Heart left ventricle (tissue), 16 donors: ENCODE data around the gene SLC22A4. TPM values are rescaled to one million over a fixed set of nuclear protein-coding genes. Genes with fewer than 3 reads are reported as not detected.

Experiments
- ATAC-seq, 4 donors: fragments of 200-7000 bp; cut with Tn5 transposase; one replicate each; pipeline ENCODE4 v1.9.1; 2020 to 2022; ENCODE audit warnings: moderate library complexity in 4 of 4, mild to moderate bottlenecking in 3 of 4, moderate number of reproducible peaks in 1 of 4
- DNase-seq, 5 donors: peaks; one replicate each; pipeline ENCODE4 v3.0.0-alpha.2; 2020
- H3K27ac ChIP-seq, 12 donors: fragments of 200-600 bp; sonication (generic) in 4 of 12; one replicate each; pipeline versions ENCODE4 v1.5.0 to v1.8.0; 2016 to 2022; ENCODE audit warnings: mild to moderate bottlenecking in 2 of 12
- H3K27me3 ChIP-seq, 9 donors: fragments of 200-600 bp; sonication (generic) in 2 of 9; one replicate each; pipeline versions ENCODE4 v1.5.1 to v1.8.0; 2016 to 2022; ENCODE audit warnings: mild to moderate bottlenecking in 3 of 9
- H3K36me3 ChIP-seq, 9 donors: fragments of 200-600 bp; sonication (generic) in 2 of 9; one replicate each; pipeline versions ENCODE4 v1.5.0 to v1.8.0; 2018 to 2022; ENCODE audit warnings: mild to moderate bottlenecking in 2 of 9
- H3K4me1 ChIP-seq, 12 donors: fragments of 200-600 bp; sonication (generic) in 4 of 12; one replicate each; pipeline versions ENCODE4 v1.5.0 to v1.8.0; 2016 to 2022; ENCODE audit warnings: mild to moderate bottlenecking in 3 of 12
- H3K4me3 ChIP-seq, 12 donors: fragments of 200-600 bp; sonication (generic) in 4 of 12; one replicate each; pipeline versions ENCODE4 v1.5.0 to v1.8.0; 2017 to 2022; ENCODE audit warnings: mild to moderate bottlenecking in 9 of 12, moderate library complexity in 4 of 12
- H3K9me3 ChIP-seq, 12 donors: fragments of 200-600 bp; sonication (generic) in 4 of 12; one replicate each; pipeline versions ENCODE4 v1.5.0 to v1.8.0; 2016 to 2022; ENCODE audit warnings: mild to moderate bottlenecking in 1 of 12
- CTCF ChIP-seq, 12 donors: fragments of 200-600 bp; sonication (generic) in 4 of 12; IDR thresholded peaks; one replicate each; pipeline versions ENCODE4 v1.5.0 to v1.8.0; 2018 to 2022; ENCODE audit warnings: antibody characterized with exemption in 12 of 12, mild to moderate bottlenecking in 5 of 12
- POLR2A ChIP-seq, 2 donors: fragments of 450-650 bp; IDR thresholded peaks; one replicate each; pipeline ENCODE4 v1.6.1; 2017; ENCODE audit warnings: antibody characterized with exemption in 2 of 2, mild to moderate bottlenecking in 2 of 2, moderate library complexity in 2 of 2
- WGBS, 4 donors: extraction: QIAGEN DNeasy Blood & Tissue Kit in 2 of 4; methylation state at CpG; one replicate each; pipeline versions ENCODE4 v1.1.5 to v1.1.7; 2013 to 2018; 5-methylcytosine and 5-hydroxymethylcytosine counted together
- intact Hi-C, 10 donors: fragments of 100-400 bp; cut with DNase I; formaldehyde crosslinking; loops; one replicate each; pipeline versions ENCODE4 v1.11.1 to v1.14.2; 2022
- polyA plus RNA-seq, 2 donors: library from polyadenylated mRNA; stranded (reverse); fragments of 200-250 nt; gene quantifications; one replicate each; pipeline ENCODE4 v1.2.3, GENCODE V29; 2013
- total RNA-seq, 9 donors: library from RNA; depleted of rRNA in 2 of 9; stranded (reverse); fragments of >200 nt in 2 of 9; fragmentation: NEBNext Ultra II Directional in 3 of 9; extraction: Animal tissue kit (Norgen Biotek cat#: 25700) in 3 of 9; gene quantifications; one replicate each; pipeline versions ENCODE4 v1.1.0 to v1.2.4, GENCODE V29; 2016 to 2023
- donor health status: ischemic (EF 13 %, LVEDD 7.1; RV severe dilation, severe dysfunction).
- donor health status: healthy with polysubstance abuse.
- donor health status: DM: no; HTN: yes; CAD: no.
- donor health status: DM: no; HTN: no; CAD: no.
- donor health status: ischemic (EF 25% LVEDD 6.9; RV normal size, moderate dysfunction).
- donor health status: ischemic (EF 25% LVEDD 5.7; RV mildly dilated, moderate dysfunction).
- donor health status: healthy.
- donor health status: DM: yes; HTN: yes; CAD: no.
- donor health status: ischemic (EF 35%, LVEDD 5.7; RV mildly dilated, moderate dysfunction).
- donor health status: nonischemic (EF 11% LVEDD 7.7; RV severe dilation, severe dysfunction).
- donor health status: DM: yes; HTN: yes; CAD: no.
- donor health status: PGD.
- donor health status: ischemic (EF 29% LVEDD 5.4; RV normal size, mild dysfunction).
- donor health status: nonischemic (EF 23%, LVEDD 6.1; RV moderate dilation, normal function).

The SLC22A4 gene
- total and polyA plus RNA-seq, 11 donors = 0.30 to 4.9 (median 2.2) TPM

DNA sequence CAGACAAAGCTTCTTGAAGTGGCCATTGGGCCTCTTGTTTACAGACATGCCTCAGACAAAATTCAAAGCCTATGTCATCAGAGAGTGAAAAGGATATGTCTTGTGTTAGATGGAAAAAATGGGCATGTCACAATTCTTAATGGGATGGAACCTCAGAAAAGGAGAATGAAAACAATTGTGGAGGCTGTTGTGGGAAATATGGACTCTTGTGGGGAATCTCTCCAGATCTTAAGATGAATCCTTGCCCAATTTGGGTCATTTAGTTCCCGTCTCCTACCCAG is 94.8 kb downstream of the SLC22A4 start:
- Histone ChIP-seq H3K27ac (peak overlapping the region; percentile 55 to 90 (median 86)), H3K4me1 (peaks cover 0 to 63% (median 49%) of the 10 kb centered on the region in 12 donors), H3K4me3 (no peak overlapping the region), H3K27me3 (no peaks in the 10 kb centered on the region), H3K36me3 (peaks cover 0 to 36% (median 18%) of the 10 kb centered on the region in 9 donors), H3K9me3 (no peaks in the 10 kb centered on the region)
- DNase-seq (no peak), ATAC-seq (no peak)
- intact Hi-C loops = loop anchor here in 7 of 10 donors (2.0 to 10.0 kb wide), 8 partner anchors 20 to 496 kb away; partner anchors contain the start of gene IL3 (in 2 of the 7)
- TF ChIP-seq CTCF (IDR thresholded peaks at IDR 0.05) = no peak
- no peak for TF ChIP-seq POLR2A (IDR thresholded peaks at IDR 0.05)
- 83 to 92% (median 89%) methylated on average over 1 of the region's 1 CpG for WGBS, 4 donors

- Histone ChIP-seq H3K36me3 (peaks cover 0 to 36% (median 20%) of the 10 kb centered on the region in 9 donors), H3K9me3 (no peaks in the 10 kb centered on the region), H3K27ac (peak overlapping the region in 9 of 12 donors; percentile 77 to 90 (median 86)), H3K4me1 (peaks cover 0 to 63% (median 49%) of the 10 kb centered on the region in 12 donors), H3K27me3 (no peaks in the 10 kb centered on the region), H3K4me3 (no peak overlapping the region)
- intact Hi-C loops = loop anchor here in 7 of 10 donors (2.0 to 10.0 kb wide), 8 partner anchors 19 to 495 kb away; partner anchors contain the start of gene IL3 (in 2 of the 7)
- TF ChIP-seq CTCF (IDR thresholded peaks at IDR 0.05) (no peak), POLR2A (IDR thresholded peaks at IDR 0.05) (no peak)
- ATAC-seq = peak in 2 of 4 donors; percentile 12 to 25
- peak in 1 of 5 donors; percentile 78 for DNase-seq
- WGBS, 4 donors = 96 to 97% (median 97%) methylated on average over 9 to 10 of the region's 10 CpGs
Measured at GRCh38 chr5:132389585-132390286, 95.5 kb downstream of the SLC22A4 start.

GRCh38 chr5:132391247-132391646 is 97.1 kb downstream of the SLC22A4 start:
- Histone ChIP-seq H3K4me3 (no peak overlapping the region), H3K27ac (no peak overlapping the region), H3K9me3 (no peaks in the 10 kb centered on the region), H3K27me3 (no peaks in the 10 kb centered on the region), H3K4me1 (peaks cover 0 to 48% (median 41%) of the 10 kb centered on the region in 12 donors), H3K36me3 (peaks cover 0 to 46% (median 26%) of the 10 kb centered on the region in 9 donors)
- no peak for TF ChIP-seq CTCF (IDR thresholded peaks at IDR 0.05)
- TF ChIP-seq POLR2A (IDR thresholded peaks at IDR 0.05) = no peak
- 76 to 95% (median 89%) methylated on average over 5 of the region's 5 CpGs for whole genome bisulfite sequencing, 4 donors
- DNase-seq (no peak), ATAC-seq (no peak)
- intact Hi-C loops = loop anchor here in 1 of 10 donors (2.0 kb wide), 1 partner anchor 18 kb away; no protein-coding TSS in a partner anchor

GRCh38 chr5:132391870-132392269 is 97.7 kb downstream of the SLC22A4 start:
- TF ChIP-seq POLR2A (IDR thresholded peaks at IDR 0.05) (no peak), CTCF (IDR thresholded peaks at IDR 0.05) (no peak)
- H3K36me3 ChIP-seq = peaks cover 0 to 46% (median 26%) of the 10 kb centered on the region in 9 donors
- no peaks in the 10 kb centered on the region for H3K9me3 ChIP-seq
- H3K27ac ChIP-seq = no peak overlapping the region
- H3K4me1 ChIP-seq = peaks cover 0 to 42% (median 35%) of the 10 kb centered on the region in 12 donors
- H3K27me3 ChIP-seq = no peaks in the 10 kb centered on the region
- DNase-seq (no peak), ATAC-seq (no peak)
- intact Hi-C loops = loop anchor here in 1 of 10 donors (2.0 kb wide), 1 partner anchor 17 kb away; no protein-coding TSS in a partner anchor
- H3K4me3 ChIP-seq = no peak overlapping the region
